PC-3 (cell line): ENCODE measurements around the gene ARID1A. TPM values are rescaled to one million over a fixed set of nuclear protein-coding genes. Genes with fewer than 3 reads are reported as not detected.
A peak's percentile ranks its signal among the peaks of the same experiment; 100 is the strongest.

ENCODE experiments used
- ATAC-seq: fragments of 200-7000 bp; cut with Tn5 transposase; 2 replicates; pipeline ENCODE4 v1.9.1; 2020; ENCODE audit warnings: mild to moderate bottlenecking, moderate library complexity
- BruUV-seq: library from RNA; stranded (reverse); fragments of 400-500 nt; replicated peaks from 2 replicates; lab custom pipeline; 2021; lab: Mats Ljungman, UMichigan
- CTCF ChIA-PET: fragments of 300-600 bp; sonication (Branson Sonifier 250); formaldehyde crosslinking; loops from one replicate; lab custom pipeline; 2022; ENCODE audit warnings: antibody characterized with exemption; lab: Charles Lee
- POLR2A ChIA-PET: fragments of 300-600 bp; sonication (Branson Sonifier 250); formaldehyde crosslinking; loops from one replicate; lab custom pipeline; 2022; ENCODE audit warnings: antibody characterized with exemption; ENCODE audit not compliant: unreplicated experiment; lab: Charles Lee
- DNase-seq: peaks from one replicate; pipeline ENCODE4 v3.0.0-alpha.2; 2015
- H2AFZ ChIP-seq: fragments of 300-600 bp; sonication (generic); 2 replicates; pipeline ENCODE4 v1.6.0; 2016; ENCODE audit warnings: antibody characterized with exemption, low read length
- H3F3A ChIP-seq: fragments of 300-600 bp; sonication (generic); one replicate; pipeline ENCODE4 v1.6.0; 2017; ENCODE audit warnings: antibody characterized with exemption, low read length, control low read depth, mild to moderate bottlenecking; ENCODE audit not compliant: unreplicated experiment
- H3K27ac ChIP-seq: fragments of 300-600 bp; sonication (generic); 2 replicates; pipeline ENCODE4 v1.5.1; 2016; ENCODE audit warnings: mild to moderate bottlenecking, low read length
- H3K27me3 ChIP-seq: fragments of 300-600 bp; sonication (generic); 2 replicates; pipeline ENCODE4 v1.6.1; 2016; ENCODE audit warnings: low read length, mixed read lengths
- H3K36me3 ChIP-seq: fragments of 300-600 bp; sonication (generic); 2 replicates; pipeline ENCODE4 v1.6.1; 2016; ENCODE audit warnings: low read depth, mixed run types, low read length, mixed read lengths
- H3K4me1 ChIP-seq: fragments of 300-600 bp; sonication (generic); 2 replicates; pipeline ENCODE4 v1.5.1; 2016; ENCODE audit warnings: low read length; ENCODE audit not compliant: insufficient read depth
- H3K4me2 ChIP-seq: fragments of 300-600 bp; sonication (generic); 2 replicates; pipeline ENCODE4 v1.6.0; 2016; ENCODE audit warnings: low read length
- H3K4me3 ChIP-seq: fragments of 300-600 bp; sonication (generic); 2 replicates; pipeline ENCODE4 v1.5.1; 2016; ENCODE audit warnings: mild to moderate bottlenecking, low read length, mixed read lengths
- H3K79me2 ChIP-seq: fragments of 300-600 bp; sonication (generic); 2 replicates; pipeline ENCODE4 v1.6.1; 2017; ENCODE audit warnings: low read length, mixed read lengths
- H3K9ac ChIP-seq: fragments of 300-600 bp; sonication (generic); 2 replicates; pipeline ENCODE4 v1.6.0; 2016; ENCODE audit warnings: mild to moderate bottlenecking, low read length
- H3K9me2 ChIP-seq: fragments of 300-600 bp; sonication (generic); replicated peaks from 2 replicates; pipeline ENCODE4 v1.6.1; 2016; ENCODE audit warnings: mixed run types, low read length, mixed read lengths
- H3K9me3 ChIP-seq: fragments of 300-600 bp; sonication (generic); 2 replicates; pipeline ENCODE4 v1.6.1; 2016; ENCODE audit warnings: low read length, mixed read lengths
- H4K20me1 ChIP-seq: fragments of 300-600 bp; sonication (generic); 2 replicates; pipeline ENCODE4 v1.6.1; 2016; ENCODE audit warnings: low read length, mixed read lengths
- EZH2 ChIP-seq: fragments of 300-600 bp; sonication (generic); IDR thresholded peaks from one replicate; pipeline ENCODE4 v1.6.1; 2017; ENCODE audit warnings: antibody characterized with exemption, mild to moderate bottlenecking, low read length; ENCODE audit not compliant: unreplicated experiment
- EZH2phosphoT487 ChIP-seq: fragments of 300-600 bp; sonication (generic); IDR thresholded peaks from 2 replicates; pipeline ENCODE4 v1.6.1; 2018; ENCODE audit warnings: mild to moderate bottlenecking, antibody characterized with exemption, low read length, borderline replicate concordance
- intact Hi-C: fragments of 100-400 bp; cut with micrococcal nuclease; formaldehyde crosslinking; loops from 2 replicates; pipeline ENCODE4 v1.9.0; 2023
- total RNA-seq: library from RNA; depleted of rRNA; stranded (reverse); fragments of >200 nt; gene quantifications from 2 replicates; pipeline ENCODE4 v1.2.3, GENCODE V29; 2014
- TF ChIP-seq, protein P1 (sequence below): fragments of 300-600 bp; sonication (generic); conservative IDR thresholded peaks from 2 replicates; pipeline ENCODE4 v1.5.1; 2017; ENCODE audit warnings: antibody characterized with exemption, low read depth, mild to moderate bottlenecking, low read length

The ARID1A gene
- total RNA-seq, 1 experiment from 2014 or later, result 43.8 TPM

DNA sequence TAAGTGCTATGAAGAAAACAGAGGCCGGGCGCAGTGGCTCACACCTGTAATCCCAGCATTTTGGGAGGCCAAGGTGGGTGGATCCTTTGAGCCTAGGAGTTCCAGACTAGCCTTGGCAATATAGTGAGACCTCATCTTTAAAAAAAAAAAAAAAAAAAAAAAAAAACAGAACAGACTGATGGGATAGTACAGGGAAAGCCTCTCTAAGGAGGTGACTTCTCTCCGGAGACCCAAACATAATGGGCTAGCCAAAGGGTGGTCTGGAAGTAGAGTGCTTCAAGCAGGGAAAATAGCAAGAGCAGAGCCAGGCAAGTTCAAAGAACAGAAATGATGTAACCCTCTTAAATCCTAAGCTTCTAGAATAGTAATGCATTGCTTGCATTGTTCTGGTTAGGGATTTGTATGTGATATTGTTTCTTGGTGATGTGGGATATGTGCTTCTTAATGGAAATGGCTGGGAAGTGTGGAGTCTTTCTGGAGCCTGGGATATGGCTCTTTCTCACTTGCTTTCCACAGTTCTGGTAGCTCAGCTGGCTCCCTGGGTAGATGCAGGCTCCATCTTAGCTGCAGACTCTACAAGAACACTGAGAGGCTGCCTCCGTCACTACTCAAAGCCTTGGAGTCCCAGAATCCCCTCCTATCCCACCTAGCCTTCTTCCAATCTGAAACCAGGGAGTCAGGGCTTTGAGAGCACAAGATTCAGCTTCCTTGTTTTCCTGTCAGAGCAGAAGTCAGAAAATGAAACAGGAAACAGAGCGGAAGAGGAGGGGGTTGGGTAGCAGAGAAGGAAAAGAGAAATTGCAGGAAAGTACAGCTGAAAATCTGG is 90.0 kb downstream of the ARID1A start:
- Histone ChIP-seq H2AFZ (no peak overlapping the region), H3K4me2 (no peak overlapping the region), H4K20me1 (no peaks in the 10 kb centered on the region), H3K27ac (peak overlapping the region; percentile 90; the same call in 1 of the 2 replicates), H3K4me3 (no peak overlapping the region), H3K27me3 (no peaks in the 10 kb centered on the region), H3K9ac (no peak overlapping the region), H3K36me3 (peaks cover 23% of the 10 kb centered on the region), H3K79me2 (peaks cover 8% of the 10 kb centered on the region; the same call in 1 of the 2 replicates), H3F3A (peaks cover 4% of the 10 kb centered on the region), H3K9me3 (no peaks in the 10 kb centered on the region), H3K9me2 (no peaks in the 10 kb centered on the region), H3K4me1 (peaks cover 55% of the 10 kb centered on the region)
- ChIA-PET CTCF (interaction anchor here (0.5 to 1.0 kb wide), 2 partner anchors 81 to 108 kb away, joined by 4 read pairs; no protein-coding TSS in a partner anchor), POLR2A (interaction anchor here (0.6 kb wide), 2 partner anchors 87 to 910 kb away, joined by 4 to 5 read pairs; partner anchors contain the start of gene PAQR7)
- ATAC-seq (no peak), DNase-seq (no peak)
- BruUV-seq, result no TSS peak
- TF ChIP-seq, protein P1, sequence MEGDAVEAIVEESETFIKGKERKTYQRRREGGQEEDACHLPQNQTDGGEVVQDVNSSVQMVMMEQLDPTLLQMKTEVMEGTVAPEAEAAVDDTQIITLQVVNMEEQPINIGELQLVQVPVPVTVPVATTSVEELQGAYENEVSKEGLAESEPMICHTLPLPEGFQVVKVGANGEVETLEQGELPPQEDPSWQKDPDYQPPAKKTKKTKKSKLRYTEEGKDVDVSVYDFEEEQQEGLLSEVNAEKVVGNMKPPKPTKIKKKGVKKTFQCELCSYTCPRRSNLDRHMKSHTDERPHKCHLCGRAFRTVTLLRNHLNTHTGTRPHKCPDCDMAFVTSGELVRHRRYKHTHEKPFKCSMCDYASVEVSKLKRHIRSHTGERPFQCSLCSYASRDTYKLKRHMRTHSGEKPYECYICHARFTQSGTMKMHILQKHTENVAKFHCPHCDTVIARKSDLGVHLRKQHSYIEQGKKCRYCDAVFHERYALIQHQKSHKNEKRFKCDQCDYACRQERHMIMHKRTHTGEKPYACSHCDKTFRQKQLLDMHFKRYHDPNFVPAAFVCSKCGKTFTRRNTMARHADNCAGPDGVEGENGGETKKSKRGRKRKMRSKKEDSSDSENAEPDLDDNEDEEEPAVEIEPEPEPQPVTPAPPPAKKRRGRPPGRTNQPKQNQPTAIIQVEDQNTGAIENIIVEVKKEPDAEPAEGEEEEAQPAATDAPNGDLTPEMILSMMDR, result no peak
- TF ChIP-seq EZH2phosphoT487, result no peak
- no peak for TF ChIP-seq EZH2
- intact Hi-C loops, result loop anchor here (5.0 kb wide), 1 partner anchor 76 kb away; the partner anchor contains the start of gene SFN

- intact Hi-C loops, result loop anchor here (5.0 kb wide), 1 partner anchor 76 kb away; the partner anchor contains the start of gene SFN
- H3K9me3 ChIP-seq, result no peaks in the 10 kb centered on the region
- ChIA-PET CTCF (interaction anchor here (1.0 kb wide), 1 partner anchor 109 kb away, joined by 4 read pairs; no protein-coding TSS in a partner anchor), POLR2A (interaction anchor here (0.6 kb wide), 2 partner anchors 88 to 911 kb away, joined by 4 to 5 read pairs; partner anchors contain the start of gene PAQR7)
- TF ChIP-seq, protein P1, result no peak
- TF ChIP-seq EZH2, result no peak
- peaks cover 16% of the 10 kb centered on the region for H3K36me3 ChIP-seq
- peak overlapping the region; percentile 92 for H3K4me2 ChIP-seq
- peak overlapping the region; percentile 90 for H3K27ac ChIP-seq
- peak overlapping the region; percentile 77 for H3K4me3 ChIP-seq
- H4K20me1 ChIP-seq, result no peaks in the 10 kb centered on the region
- no peaks in the 10 kb centered on the region for H3K27me3 ChIP-seq
- H3K9me2 ChIP-seq, result no peaks in the 10 kb centered on the region
- peak overlapping the region; percentile 93 for H3K9ac ChIP-seq
- H3K79me2 ChIP-seq, result peaks cover 8% of the 10 kb centered on the region; the same call in 1 of the 2 replicates
- H2AFZ ChIP-seq, result peak overlapping the region; percentile 98
- H3K4me1 ChIP-seq, result peaks cover 55% of the 10 kb centered on the region
- ATAC-seq, result peak; percentile 5; the same call in 1 of the 2 replicates
- BruUV-seq, result no TSS peak
- DNase-seq, result peak; percentile 39
- peaks cover 4% of the 10 kb centered on the region for H3F3A ChIP-seq
Measured at GRCh38 chr1:26786437-26787380, 90.9 kb downstream of the ARID1A start.
